K562 (cell line): ENCODE data around the gene PANK2. TPM values are rescaled to one million over a fixed set of nuclear protein-coding genes. Genes with fewer than 3 reads are reported as not detected.

Experiments used
- CCNT2 ChIP-seq: IDR thresholded peaks from 2 replicates; pipeline ENCODE4 v1.6.1; 2011; ENCODE audit warnings: borderline replicate concordance, low read depth, mild to moderate bottlenecking, moderate library complexity, mixed read lengths, low read length; ENCODE audit not compliant: insufficient read length; ENCODE audit errors: extremely low read depth
- CTCFL ChIP-seq: IDR thresholded peaks from 2 replicates; pipeline ENCODE4 v1.6.1; 2011; ENCODE audit warnings: borderline replicate concordance, low read depth, mild to moderate bottlenecking, moderate library complexity, low read length; ENCODE audit not compliant: insufficient read depth, poor library complexity, severe bottlenecking
- ELK1 ChIP-seq: sonication (generic); formaldehyde crosslinking; IDR thresholded peaks from 2 replicates; pipeline ENCODE4 v1.8.1; 2022; ENCODE audit warnings: missing genetic modification reagents
- FOS ChIP-seq: IDR thresholded peaks from 3 replicates; pipeline ENCODE4 v1.6.1; 2011; ENCODE audit not compliant: insufficient read length; ENCODE audit errors: extremely low read depth
- GABPA ChIP-seq: fragments of 200-800 bp; sonication (Bioruptor generic); conservative IDR thresholded peaks from 2 replicates; pipeline ENCODE4 v1.6.1; 2016; ENCODE audit warnings: low read depth, missing genetic modification characterization, missing compliant biosample characterization
- HNRNPLL ChIP-seq: fragments of 200-400 bp; formaldehyde crosslinking; IDR thresholded peaks from 2 replicates; pipeline ENCODE4 v1.6.1; 2017; ENCODE audit warnings: low read length, low read depth, mild to moderate bottlenecking; ENCODE audit not compliant: poor library complexity, severe bottlenecking
- MAFF ChIP-seq: IDR thresholded peaks from 2 replicates; pipeline ENCODE4 v1.6.1; 2012; ENCODE audit warnings: low read length, improper control_type of control experiment
- MAZ ChIP-seq, 2 experiments: fragments of 450-650 bp in 1 of 2; sonication (generic) in 1 of 2; formaldehyde crosslinking; IDR thresholded peaks in 1 of 2; conservative IDR thresholded peaks in 1 of 2; 2 replicates each; pipeline versions ENCODE4 v1.4.0 to v1.5.0; 2020; ENCODE audit warnings: mild to moderate bottlenecking in 1 of 2, missing genetic modification reagents in 1 of 2
- MBD1 ChIP-seq: fragments of 250-450 bp; sonication (Bioruptor Pico); IDR thresholded peaks from 2 replicates; pipeline ENCODE4 v1.8.0; 2022; ENCODE audit warnings: inconsistent platforms
- MLX ChIP-seq, 2 experiments: fragments of 450-650 bp in 1 of 2; sonication (generic) in 1 of 2; formaldehyde crosslinking; conservative IDR thresholded peaks; 2 replicates each; pipeline versions ENCODE4 v1.4.0 to v1.8.1; 2020 to 2022; ENCODE audit warnings: mild to moderate bottlenecking in 1 of 2, missing genetic modification reagents in 1 of 2
- MXD1 ChIP-seq: fragments of 250-450 bp; sonication (Bioruptor Pico); IDR thresholded peaks from 2 replicates; pipeline ENCODE4 v1.8.0; 2021; ENCODE audit warnings: borderline replicate concordance, mild to moderate bottlenecking, moderate library complexity; ENCODE audit not compliant: poor library complexity, severe bottlenecking
- MYBL2 ChIP-seq, 2 experiments: fragments of 450-650 bp in 1 of 2; sonication (generic) in 1 of 2; formaldehyde crosslinking in 1 of 2; IDR thresholded peaks; 2 replicates each; pipeline versions ENCODE4 v1.6.1 to v1.8.1; 2017 to 2022; ENCODE audit warnings: borderline replicate concordance in 1 of 2, inconsistent platforms in 1 of 2, low read depth in 1 of 2, mild to moderate bottlenecking in 1 of 2, missing genetic modification reagents in 1 of 2, moderate library complexity in 1 of 2
- MYC ChIP-seq, 2 experiments: fragments of 250-450 bp in 1 of 2; sonication (Bioruptor Pico) in 1 of 2; IDR thresholded peaks; 2 replicates each; pipeline versions ENCODE4 v1.5.1 to v1.6.1; 2012 to 2021; ENCODE audit warnings: low read depth in 2 of 2, borderline replicate concordance in 1 of 2, improper control_type of control experiment in 1 of 2, low read length in 1 of 2, mild to moderate bottlenecking in 1 of 2, moderate library complexity in 1 of 2
- NFIX ChIP-seq: fragments of 250-450 bp; sonication (Bioruptor Pico); IDR thresholded peaks from 2 replicates; pipeline ENCODE4 v1.4.0; 2020; ENCODE audit warnings: low read depth, mild to moderate bottlenecking, moderate library complexity
- POLR2A ChIP-seq: fragments of 450-650 bp; conservative IDR thresholded peaks from 2 replicates; pipeline ENCODE4 v1.6.1; 2016
- ZKSCAN1 ChIP-seq: fragments of 150-350 bp; IDR thresholded peaks from 2 replicates; pipeline ENCODE4 v1.6.1; 2016; ENCODE audit warnings: low read depth, low read length
- ZNF24 ChIP-seq: fragments of 450-650 bp; IDR thresholded peaks from 2 replicates; pipeline ENCODE4 v1.6.1; 2016
- polyA plus RNA-seq, 8 experiments: library from polyadenylated mRNA; depleted of rRNA in 4 of 8; stranded (reverse) in 5 of 8; unstranded in 3 of 8; fragments of >200 nt; fragmentation: Nextera tagmentation in 2 of 8; fragmentation: Illumina TruSeq in 1 of 8; extraction: Ambion mirVana in 2 of 8; extraction: Trizol in 1 of 8; gene quantifications; 2 replicates each; pipeline versions ENCODE4 v1.2.1 to v1.2.3, GENCODE V29; 2011 to 2014; ENCODE audit warnings: inconsistent platforms in 1 of 8, missing spikeins in 1 of 8
- total RNA-seq, 7 experiments: library from RNA; depleted of rRNA in 6 of 7; stranded (reverse); fragments of >200 nt in 6 of 7; fragmentation: Illumina TruSeq in 2 of 7; extraction: Trizol in 2 of 7; gene quantifications; 2 replicates each; pipeline versions ENCODE4 v1.2.1 to v1.2.3, GENCODE V29; 2011 to 2021; ENCODE audit warnings: low replicate concordance in 1 of 7

PANK2 gene
- total and polyA plus RNA-seq, 9 of the 15 experiments (the other 6 are each of a cell fraction or from before 2014, with no cell fraction given) = 14.9 to 43.5 (median 31.4) TPM

GRCh38 chr20:3888622-3889488 is at the start of gene PANK2 (continued):
- no peak for TF ChIP-seq MLX (CRISPR knock-in tag; conservative IDR thresholded peaks at IDR 0.05)
- TF ChIP-seq GABPA (tag) = peak; percentile 93
- peak; percentile 19 for TF ChIP-seq CTCFL
- TF ChIP-seq ZKSCAN1 = no peak
- peak; percentile 95 for TF ChIP-seq FOS
- no peak for TF ChIP-seq MBD1 (CRISPR knock-in tag)
- no peak for TF ChIP-seq MXD1
- TF ChIP-seq NFIX (CRISPR knock-in tag) = no peak
- no peak for TF ChIP-seq ZNF24
- peak; percentile 75 for TF ChIP-seq POLR2A
- TF ChIP-seq MAFF = no peak
- TF ChIP-seq MYBL2 (IDR thresholded peaks at IDR 0.05; ENCODE audit: low read depth) = no peak
- TF ChIP-seq MYBL2 (CRISPR knock-in tag; IDR thresholded peaks at IDR 0.05; ENCODE audit: borderline replicate concordance) = no peak
- TF ChIP-seq ELK1 (CRISPR knock-in tag) = no peak
- TF ChIP-seq CCNT2 = peak; percentile 44
- no peak; the same call in none of the 2 replicates for TF ChIP-seq MYC (IDR thresholded peaks at IDR 0.05; ENCODE audit: low read depth, low read length)
- peak; percentile 49; the same call in 1 of the 2 replicates for TF ChIP-seq MYC (CRISPR knock-in tag; IDR thresholded peaks at IDR 0.05; ENCODE audit: borderline replicate concordance, low read depth)
- peak; percentile 81 for TF ChIP-seq HNRNPLL
- TF ChIP-seq MAZ (CRISPR knock-in tag; conservative IDR thresholded peaks at IDR 0.05 in 1 of 2, IDR thresholded peaks at IDR 0.05 in 1 of 2) = peak; percentile 86 to 89
